Measurements from ENCODE around the gene PRICKLE2. TPM values are rescaled to one million over a fixed set of nuclear protein-coding genes. Genes with fewer than 3 reads are reported as not detected.

The PRICKLE2 gene
- total and polyA plus RNA-seq, 7 donors = 0.34 to 4.9 (median 2.2) TPM

- WGBS, 3 donors = 94 to 100% (median 99%) methylated on average over 1 of the region's 1 CpG
- TF ChIP-seq, protein P1, sequence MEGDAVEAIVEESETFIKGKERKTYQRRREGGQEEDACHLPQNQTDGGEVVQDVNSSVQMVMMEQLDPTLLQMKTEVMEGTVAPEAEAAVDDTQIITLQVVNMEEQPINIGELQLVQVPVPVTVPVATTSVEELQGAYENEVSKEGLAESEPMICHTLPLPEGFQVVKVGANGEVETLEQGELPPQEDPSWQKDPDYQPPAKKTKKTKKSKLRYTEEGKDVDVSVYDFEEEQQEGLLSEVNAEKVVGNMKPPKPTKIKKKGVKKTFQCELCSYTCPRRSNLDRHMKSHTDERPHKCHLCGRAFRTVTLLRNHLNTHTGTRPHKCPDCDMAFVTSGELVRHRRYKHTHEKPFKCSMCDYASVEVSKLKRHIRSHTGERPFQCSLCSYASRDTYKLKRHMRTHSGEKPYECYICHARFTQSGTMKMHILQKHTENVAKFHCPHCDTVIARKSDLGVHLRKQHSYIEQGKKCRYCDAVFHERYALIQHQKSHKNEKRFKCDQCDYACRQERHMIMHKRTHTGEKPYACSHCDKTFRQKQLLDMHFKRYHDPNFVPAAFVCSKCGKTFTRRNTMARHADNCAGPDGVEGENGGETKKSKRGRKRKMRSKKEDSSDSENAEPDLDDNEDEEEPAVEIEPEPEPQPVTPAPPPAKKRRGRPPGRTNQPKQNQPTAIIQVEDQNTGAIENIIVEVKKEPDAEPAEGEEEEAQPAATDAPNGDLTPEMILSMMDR (IDR thresholded peaks at IDR 0.05) = no peak
- H3K36me3 ChIP-seq (ENCODE audit: insufficient read depth in 1 of 2, low read depth in 1 of 2) = no peaks in the 10 kb centered on the region
- no peak overlapping the region for H3K4me3 ChIP-seq
- no peaks in the 10 kb centered on the region for H3K4me1 ChIP-seq
- DNase-seq (no peak), ATAC-seq (no peak)
- no peaks in the 10 kb centered on the region for H3K27me3 ChIP-seq (ENCODE audit: insufficient read depth in 3 of 3, low read length in 2 of 3)
- no peaks in the 10 kb centered on the region for H3K9me3 ChIP-seq
- H3K27ac ChIP-seq = no peak overlapping the region
- intact Hi-C loops (cut with DNase I) = no loop called here
Observed at GRCh38 chr3:64179860-64180259, 45.4 kb downstream of the PRICKLE2 start.

DNA sequence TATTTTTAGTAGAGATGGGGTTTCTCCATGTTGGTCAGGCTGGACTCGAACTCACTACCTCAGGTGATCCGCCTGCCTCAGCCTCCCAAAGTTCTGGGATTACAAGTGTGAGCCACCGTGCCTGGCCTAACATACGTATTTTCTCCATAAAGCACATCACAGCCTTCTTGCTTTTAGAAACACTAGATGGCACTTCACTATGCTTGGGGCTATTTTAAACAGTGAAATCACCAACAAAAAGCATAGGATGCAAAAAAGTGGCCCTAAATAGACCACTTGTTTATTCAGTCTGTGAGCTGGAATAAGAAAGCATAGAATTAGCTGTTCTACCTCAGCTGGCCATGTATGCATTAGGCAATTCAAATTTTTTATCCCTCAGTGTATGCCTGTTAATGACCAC lies 46.0 kb downstream of the PRICKLE2 start:
- intact Hi-C loops (cut with DNase I) = no loop called here
- H3K36me3 ChIP-seq (ENCODE audit: insufficient read depth in 1 of 2, low read depth in 1 of 2) = no peaks in the 10 kb centered on the region
- H3K27me3 ChIP-seq (ENCODE audit: insufficient read depth in 3 of 3, low read length in 2 of 3) = no peaks in the 10 kb centered on the region
- DNase-seq (no peak), ATAC-seq (no peak)
- no peaks in the 10 kb centered on the region for H3K9me3 ChIP-seq
- 92 to 94% (median 93%) methylated on average over 4 of the region's 4 CpGs for WGBS, 3 donors
- no peak overlapping the region for H3K27ac ChIP-seq
- no peak overlapping the region for H3K4me3 ChIP-seq
- TF ChIP-seq, protein P1 (IDR thresholded peaks at IDR 0.05) = no peak
- no peaks in the 10 kb centered on the region for H3K4me1 ChIP-seq

GRCh38 chr3:64178419-64178818 lies 46.8 kb downstream of the PRICKLE2 start:
- no peak overlapping the region for H3K4me3 ChIP-seq
- ATAC-seq (no peak), DNase-seq (no peak)
- no peaks in the 10 kb centered on the region for H3K27me3 ChIP-seq (ENCODE audit: insufficient read depth in 3 of 3, low read length in 2 of 3)
- WGBS, 3 donors = 88 to 93% (median 89%) methylated on average over 2 of the region's 2 CpGs
- no peaks in the 10 kb centered on the region for H3K36me3 ChIP-seq (ENCODE audit: insufficient read depth in 1 of 2, low read depth in 1 of 2)
- no peaks in the 10 kb centered on the region for H3K9me3 ChIP-seq
- TF ChIP-seq, protein P1 (IDR thresholded peaks at IDR 0.05) = no peak
- H3K4me1 ChIP-seq = no peaks in the 10 kb centered on the region
- intact Hi-C loops (cut with DNase I) = no loop called here
- H3K27ac ChIP-seq = no peak overlapping the region

DNA sequence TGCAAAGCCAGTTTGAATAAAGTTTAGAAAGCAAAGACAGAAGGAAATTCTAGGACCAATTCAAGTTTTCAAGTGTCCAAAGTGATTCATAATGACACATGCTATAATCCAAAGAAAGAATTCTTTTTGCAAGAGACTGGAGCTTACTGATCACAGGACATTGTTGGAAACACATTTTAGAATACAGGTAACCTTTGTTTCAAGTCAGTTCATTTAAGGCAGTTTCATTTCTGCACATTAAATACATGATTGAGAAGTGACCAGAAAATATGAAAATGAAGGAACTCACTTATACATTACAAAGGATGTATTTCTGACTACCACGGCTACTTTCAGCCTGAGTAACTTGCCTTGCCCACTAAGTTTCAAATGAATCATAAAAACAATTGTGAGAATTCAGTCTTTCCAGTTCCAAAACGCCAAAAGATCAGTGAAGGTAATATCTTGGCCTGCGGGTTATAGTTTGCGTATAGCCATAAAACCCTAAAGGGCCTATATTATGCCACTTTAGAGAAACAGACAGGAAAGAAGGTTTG lies 48.7 kb downstream of the PRICKLE2 start:
- H3K9me3 ChIP-seq = no peaks in the 10 kb centered on the region
- TF ChIP-seq, protein P1 (IDR thresholded peaks at IDR 0.05) = no peak
- H3K27me3 ChIP-seq (ENCODE audit: insufficient read depth in 3 of 3, low read length in 2 of 3) = no peaks in the 10 kb centered on the region
- ATAC-seq (no peak), DNase-seq (no peak)
- no peaks in the 10 kb centered on the region for H3K36me3 ChIP-seq (ENCODE audit: insufficient read depth in 1 of 2, low read depth in 1 of 2)
- H3K4me1 ChIP-seq = no peaks in the 10 kb centered on the region
- no peak overlapping the region for H3K4me3 ChIP-seq
- WGBS, 3 donors = 90 to 96% (median 91%) methylated on average over 4 of the region's 4 CpGs
- intact Hi-C loops (cut with DNase I) = no loop called here
- no peak overlapping the region for H3K27ac ChIP-seq

DNA sequence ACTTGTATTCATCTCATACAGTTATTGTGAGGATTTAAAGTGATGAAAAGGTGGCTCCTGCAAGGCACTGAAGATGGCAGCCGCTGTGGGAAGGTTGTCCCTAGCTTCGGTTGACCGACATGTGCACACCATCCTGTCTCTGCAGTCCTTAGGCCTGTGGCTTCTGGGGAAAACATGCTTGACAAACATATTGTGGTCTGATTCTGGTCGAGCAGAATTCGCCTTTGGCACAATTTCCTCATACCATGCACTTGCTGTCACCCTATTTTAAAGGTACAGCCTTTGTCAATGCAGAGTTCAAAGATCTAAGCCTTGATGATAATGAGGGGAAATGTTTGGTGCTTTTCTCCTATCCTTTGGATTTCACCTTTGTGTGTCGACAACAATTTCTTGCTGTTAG lies 50.9 kb downstream of the PRICKLE2 start:
- no peak for ATAC-seq
- no peaks in the 10 kb centered on the region for H3K9me3 ChIP-seq
- H3K4me3 ChIP-seq = no peak overlapping the region
- H3K4me1 ChIP-seq = no peaks in the 10 kb centered on the region
- no peak overlapping the region for H3K27ac ChIP-seq
- TF ChIP-seq, protein P1 (IDR thresholded peaks at IDR 0.05) = no peak
- no peaks in the 10 kb centered on the region for H3K27me3 ChIP-seq (ENCODE audit: insufficient read depth in 3 of 3, low read length in 2 of 3)
- DNase-seq = no peak
- H3K36me3 ChIP-seq (ENCODE audit: insufficient read depth in 1 of 2, low read depth in 1 of 2) = no peaks in the 10 kb centered on the region
- WGBS, 3 donors = 87 to 88% (median 88%) methylated on average over 6 of the region's 6 CpGs
- intact Hi-C loops (cut with DNase I) = no loop called here
